K562 (cell line): ENCODE data around the gene ALG12. TPM values are rescaled to one million over a fixed set of nuclear protein-coding genes. Genes with fewer than 3 reads are reported as not detected.

Experiments
- ATF1 ChIP-seq, 2 experiments: fragments of 450-650 bp in 1 of 2; IDR thresholded peaks; 2 replicates each; pipeline ENCODE4 v1.6.1; 2016; ENCODE audit warnings: missing compliant biosample characterization in 1 of 2, missing genetic modification characterization in 1 of 2
- CBX2 ChIP-seq: fragments of 200-600 bp; sonication (generic); IDR thresholded peaks from one replicate; pipeline ENCODE4 v1.6.1; 2012; ENCODE audit warnings: mild to moderate bottlenecking, low read length, inconsistent platforms; ENCODE audit not compliant: insufficient read depth, poor library complexity, severe bottlenecking
- ETV5 ChIP-seq: sonication (generic); formaldehyde crosslinking; IDR thresholded peaks from 2 replicates; pipeline ENCODE4 v1.4.0; 2020; ENCODE audit warnings: low read depth, mild to moderate bottlenecking, missing genetic modification reagents
- FUS ChIP-seq: fragments of 200-400 bp; formaldehyde crosslinking; optimal IDR thresholded peaks from 2 replicates; pipeline ENCODE3; 2017; ENCODE audit warnings: low read depth, low read length
- HNRNPL ChIP-seq: fragments of 200-400 bp; formaldehyde crosslinking; IDR thresholded peaks from 2 replicates; pipeline ENCODE4 v1.6.1; 2017; ENCODE audit warnings: low read depth, mild to moderate bottlenecking, low read length
- ID3 ChIP-seq, 2 experiments: fragments of 250-450 bp in 1 of 2; fragments of 450-650 bp in 1 of 2; sonication (Bioruptor Pico) in 1 of 2; IDR thresholded peaks; 2 replicates each; pipeline versions ENCODE4 v1.6.1 to v1.8.0; 2016 to 2021; ENCODE audit warnings: mild to moderate bottlenecking in 2 of 2, moderate library complexity in 2 of 2, missing compliant biosample characterization in 1 of 2, missing genetic modification characterization in 1 of 2
- KLF13 ChIP-seq: fragments of 450-650 bp; IDR thresholded peaks from 2 replicates; pipeline ENCODE4 v1.6.1; 2016; ENCODE audit warnings: missing genetic modification characterization, low read depth, mild to moderate bottlenecking, missing compliant biosample characterization, moderate library complexity, borderline replicate concordance
- MEIS2 ChIP-seq: fragments of 450-650 bp; IDR thresholded peaks from 2 replicates; pipeline ENCODE4 v1.6.1; 2014; ENCODE audit warnings: mild to moderate bottlenecking; ENCODE audit not compliant: partially characterized antibody
- MYC ChIP-seq, 2 experiments: fragments of 250-450 bp in 1 of 2; sonication (Bioruptor Pico) in 1 of 2; IDR thresholded peaks; 2 replicates each; pipeline versions ENCODE4 v1.5.1 to v1.6.1; 2012 to 2021; ENCODE audit warnings: low read depth in 2 of 2, borderline replicate concordance in 1 of 2, improper control_type of control experiment in 1 of 2, low read length in 1 of 2, mild to moderate bottlenecking in 1 of 2, moderate library complexity in 1 of 2
- NFE2L1 ChIP-seq: fragments of 450-650 bp; IDR thresholded peaks from 2 replicates; pipeline ENCODE4 v1.6.1; 2016; ENCODE audit warnings: missing genetic modification characterization, low read depth, mild to moderate bottlenecking, missing compliant biosample characterization, moderate library complexity, borderline replicate concordance
- PCBP1 ChIP-seq: fragments of 200-400 bp; formaldehyde crosslinking; IDR thresholded peaks from 2 replicates; pipeline ENCODE4 v1.6.1; 2018; ENCODE audit warnings: mild to moderate bottlenecking, low read depth, low read length; ENCODE audit not compliant: poor library complexity, severe bottlenecking
- PHF20 ChIP-seq: fragments of 450-650 bp; IDR thresholded peaks from 2 replicates; pipeline ENCODE4 v1.6.1; 2018; ENCODE audit not compliant: partially characterized antibody
- POLR2H ChIP-seq: IDR thresholded peaks from 2 replicates; pipeline ENCODE4 v1.6.1; 2016; ENCODE audit warnings: missing genetic modification characterization, low read depth, mild to moderate bottlenecking, control low read depth, missing compliant biosample characterization, moderate library complexity
- PRDM10 ChIP-seq: fragments of 450-650 bp; IDR thresholded peaks from 2 replicates; pipeline ENCODE4 v1.6.1; 2018; ENCODE audit not compliant: partially characterized antibody
- PRPF4 ChIP-seq: fragments of 200-400 bp; formaldehyde crosslinking; IDR thresholded peaks from one replicate; pipeline ENCODE4 v1.6.1; 2017; ENCODE audit warnings: low read length, low read depth, mild to moderate bottlenecking; ENCODE audit not compliant: insufficient read depth, poor library complexity, severe bottlenecking
- RBM34 ChIP-seq: fragments of 200-400 bp; formaldehyde crosslinking; IDR thresholded peaks from 2 replicates; pipeline ENCODE4 v1.6.1; 2018; ENCODE audit warnings: low read length, borderline replicate concordance; ENCODE audit not compliant: insufficient read depth
- ZNF511 ChIP-seq: sonication (generic); formaldehyde crosslinking; IDR thresholded peaks from 2 replicates; pipeline ENCODE4 v1.8.0; 2022; ENCODE audit warnings: mild to moderate bottlenecking, missing genetic modification reagents
- polyA plus RNA-seq, 8 experiments: library from polyadenylated mRNA; depleted of rRNA in 4 of 8; stranded (reverse) in 5 of 8; unstranded in 3 of 8; fragments of >200 nt; fragmentation: Nextera tagmentation in 2 of 8; fragmentation: Illumina TruSeq in 1 of 8; extraction: Ambion mirVana in 2 of 8; extraction: Trizol in 1 of 8; gene quantifications; 2 replicates each; pipeline versions ENCODE4 v1.2.1 to v1.2.3, GENCODE V29; 2011 to 2014; ENCODE audit warnings: inconsistent platforms in 1 of 8, missing spikeins in 1 of 8
- total RNA-seq, 7 experiments: library from RNA; depleted of rRNA in 6 of 7; stranded (reverse); fragments of >200 nt in 6 of 7; fragmentation: Illumina TruSeq in 2 of 7; extraction: Trizol in 2 of 7; gene quantifications; 2 replicates each; pipeline versions ENCODE4 v1.2.1 to v1.2.3, GENCODE V29; 2011 to 2021; ENCODE audit warnings: low replicate concordance in 1 of 7

ALG12 gene
- total and polyA plus RNA-seq, 9 of the 15 experiments (the other 6 are each of a cell fraction or from before 2014, with no cell fraction given) = 0.20 to 8.5 (median 3.4) TPM

GRCh38 chr22:49852898-49853894, 65.0 kb downstream of the ALG12 start, which contains the start of gene ZBED4 (continued):
- TF ChIP-seq NFE2L1 (tag) = no peak
- peak; percentile 56 for TF ChIP-seq PRDM10
- peak; percentile 75 for TF ChIP-seq PCBP1
- TF ChIP-seq ZNF511 = 0 out of 2 replicates have a peak, but pooled peaks have one; percentile 39
- TF ChIP-seq POLR2H = peak; percentile 79
- TF ChIP-seq PHF20 = peak; percentile 52
- peak; percentile 45 for TF ChIP-seq PRPF4
- peak; percentile 69 for TF ChIP-seq MYC (IDR thresholded peaks at IDR 0.05; ENCODE audit: low read depth, low read length)
- TF ChIP-seq MYC (CRISPR knock-in tag; IDR thresholded peaks at IDR 0.05; ENCODE audit: borderline replicate concordance, low read depth) = no peak
- peak; percentile 72 for TF ChIP-seq MEIS2
- TF ChIP-seq KLF13 (tag) = 0 out of 2 replicates have a peak, but pooled peaks have one; percentile 30
- TF ChIP-seq FUS = peak; percentile 19
- TF ChIP-seq RBM34 = no peak
- peak; percentile 97 for TF ChIP-seq HNRNPL
- no peak for TF ChIP-seq CBX2
- no peak for TF ChIP-seq ATF1 (CRISPR knock-in tag; IDR thresholded peaks at IDR 0.05)
- peak; percentile 26; the same call in 1 of the 2 replicates for TF ChIP-seq ATF1 (tag; IDR thresholded peaks at IDR 0.05)
- TF ChIP-seq ETV5 (CRISPR knock-in tag) = 0 out of 2 replicates have a peak, but pooled peaks have one; percentile 41
- no peak for TF ChIP-seq ID3 (CRISPR knock-in tag; IDR thresholded peaks at IDR 0.05)
- peak; percentile 27; the same call in 1 of the 2 replicates for TF ChIP-seq ID3 (tag; IDR thresholded peaks at IDR 0.05)
